EL (cell line): ENCODE data around the gene ZNF98.

ENCODE experiments used
- DNase-seq: peaks from one replicate; pipeline ENCODE4 v3.0.0-alpha.2; 2016

Gene ZNF98

DNA sequence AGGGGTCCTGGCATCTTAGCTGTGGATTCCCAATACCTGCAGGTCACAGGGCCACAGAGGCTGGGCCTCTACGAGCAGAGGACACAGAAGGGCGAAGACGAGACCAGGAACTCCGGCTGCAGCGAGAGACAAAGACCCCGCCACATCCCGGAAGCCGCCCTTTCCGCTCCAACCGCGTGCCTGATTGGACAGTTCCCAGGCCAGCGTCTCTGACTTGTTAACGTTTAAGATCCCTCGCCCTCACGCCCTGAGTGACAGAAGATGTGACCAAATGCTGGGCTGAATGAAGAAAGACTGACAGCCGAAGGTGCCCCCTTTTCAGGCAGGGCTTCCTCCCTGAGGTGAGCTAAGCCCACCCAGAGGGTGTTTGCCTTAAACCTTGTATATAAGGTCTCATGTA lies at the start of gene ZNF98:
Gene ZNF98 (minus strand): TSS at position 136 of the 400 bp plus-strand sequence. CDS start 122 bp downstream, at position 14.
- no peak for DNase-seq

DNA sequence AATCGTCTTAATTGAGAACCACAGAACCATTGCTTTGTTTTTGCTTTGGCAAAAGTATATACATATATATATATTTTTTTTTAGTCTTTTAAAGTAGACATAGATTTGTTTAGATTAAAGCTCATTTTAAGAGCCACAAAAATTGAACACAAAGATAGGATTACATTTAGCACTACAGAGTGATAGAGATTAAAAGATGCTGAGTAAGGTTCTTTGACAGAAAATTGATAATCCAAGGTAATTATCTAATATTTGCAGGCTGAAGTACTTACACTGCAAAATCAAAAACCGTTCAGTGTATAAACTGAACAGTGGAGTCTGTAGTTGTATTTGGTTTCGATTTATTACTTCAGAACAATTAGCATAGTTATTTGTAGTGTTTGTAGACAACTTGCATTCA lies 24.5 kb upstream of the ZNF98 start:
- no peak for DNase-seq

DNA sequence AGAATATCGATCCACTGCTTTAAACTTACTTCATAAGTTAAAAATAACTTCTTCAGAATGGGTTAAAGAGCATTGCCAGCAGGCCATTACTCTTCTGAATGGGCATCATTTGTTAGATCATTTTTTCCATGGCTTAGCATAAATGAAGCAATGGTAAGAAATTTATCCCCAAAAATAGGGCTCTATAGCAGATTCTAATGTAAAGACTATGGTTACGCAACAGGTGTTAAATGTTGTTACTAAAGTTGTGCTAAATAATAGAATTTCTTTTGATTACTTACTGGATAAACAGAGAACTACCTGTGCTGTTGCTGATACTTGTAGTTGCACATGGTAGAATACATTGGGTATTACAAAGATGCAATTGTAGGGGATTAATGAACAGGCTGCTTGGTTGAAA lies 15.9 kb upstream of the ZNF98 start:
- no peak for DNase-seq

DNA sequence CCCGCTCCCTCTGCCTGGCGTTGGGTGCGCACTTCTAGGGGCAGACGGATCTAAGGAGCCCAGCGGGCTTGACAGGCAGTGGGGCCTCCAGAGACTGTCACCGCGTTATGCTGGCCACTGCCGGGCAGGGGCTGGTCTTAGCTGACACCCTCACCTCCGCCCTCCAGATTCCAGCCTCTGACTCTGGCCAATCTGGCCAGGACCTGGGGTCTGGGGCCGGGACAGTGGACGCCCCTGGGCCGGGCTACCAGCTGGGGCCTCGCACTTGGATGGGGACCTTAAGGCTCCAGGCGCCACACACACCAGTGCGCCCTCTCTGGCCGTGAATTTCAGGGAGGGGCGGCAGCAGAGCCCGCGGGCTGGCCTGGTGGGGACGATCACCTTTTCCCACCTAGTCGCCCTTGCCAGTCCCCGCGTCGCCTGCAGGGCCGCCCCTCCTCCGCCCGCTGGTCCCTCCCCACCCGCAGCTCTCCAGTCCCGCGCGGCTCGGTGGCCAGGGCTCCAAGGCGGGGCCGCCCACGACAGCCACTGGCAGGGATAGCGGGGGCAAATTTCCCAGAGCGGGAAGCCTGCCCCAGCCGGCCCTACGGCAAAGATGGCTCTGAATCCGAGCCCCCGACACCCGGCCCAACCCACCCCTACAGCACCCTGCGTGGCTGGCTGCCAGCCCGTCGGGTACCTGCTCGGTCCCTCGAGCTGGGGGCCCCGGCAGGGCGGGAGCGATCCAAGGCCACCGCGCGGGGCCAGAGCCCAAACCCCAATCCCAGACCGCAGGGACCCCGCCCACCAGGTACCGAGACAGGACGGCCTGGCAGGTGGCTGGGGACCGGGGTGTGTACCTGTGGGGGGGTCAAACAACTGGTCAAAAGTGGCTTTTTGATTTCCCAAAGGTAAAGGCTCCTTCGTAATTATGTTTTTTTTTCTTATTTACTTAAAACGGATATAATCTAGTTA lies 6.1 kb upstream of the ZNF98 start:
- no peak for DNase-seq

DNA sequence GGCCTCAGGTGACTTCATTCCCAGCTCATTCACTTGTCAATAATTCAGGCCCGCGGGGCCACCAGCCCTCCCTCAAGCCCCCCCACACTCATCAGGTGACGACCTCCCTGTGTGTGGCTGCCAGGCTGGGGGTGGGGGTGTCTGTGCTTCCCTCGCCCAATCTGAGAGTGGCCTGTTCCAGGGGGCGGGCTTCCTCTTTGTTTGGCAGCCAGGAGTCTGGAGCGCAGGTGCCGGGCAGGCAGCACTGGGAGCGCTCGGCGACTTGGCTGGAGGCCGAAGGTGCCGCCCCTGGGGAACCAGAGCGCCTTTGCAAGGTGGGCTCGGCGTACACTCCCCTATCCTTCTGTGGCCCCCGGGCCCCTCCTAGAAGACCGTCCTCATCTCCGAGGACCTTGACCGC lies 5.4 kb upstream of the ZNF98 start:
- no peak for DNase-seq

DNA sequence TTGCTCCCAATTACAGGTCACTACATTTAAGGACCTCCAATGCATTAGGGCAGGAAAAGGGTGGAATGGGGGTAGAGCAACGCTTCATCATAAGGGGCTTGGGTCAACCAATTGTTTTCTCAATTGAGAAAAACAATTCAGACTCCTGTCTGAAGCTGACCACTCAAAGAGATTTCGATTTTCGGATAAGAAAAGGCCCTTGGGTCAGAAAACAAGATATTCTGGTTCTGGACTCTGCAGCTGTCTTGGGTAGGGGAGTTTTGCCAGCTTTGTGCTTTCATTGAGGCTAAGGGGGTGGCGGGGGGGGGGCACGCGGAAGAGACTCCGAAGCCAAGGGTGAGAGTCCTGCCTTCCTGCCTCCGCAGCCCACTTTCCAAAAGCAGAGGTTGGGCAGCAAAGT lies 4.8 kb upstream of the ZNF98 start:
- DNase-seq = no peak

- DNase-seq = no peak
Measured at GRCh38 chr19:22421797-22422196, 349 bp downstream of the ZNF98 start.

- DNase-seq = no peak
Measured at GRCh38 chr19:22354665-22355064, 67.5 kb downstream of the ZNF98 start.
